HG02943 (cell line): Measurements from ENCODE around the gene GLP1R.
"Not testable (repeated sequence)": the region's sequence is repeated elsewhere in the genome, so short reads cannot be mapped to it uniquely, and the experiment has no call there.

Source experiments
- ATAC-seq: cut with Tn5 transposase; IDR thresholded peaks from one replicate; pipeline ENCODE4 v1.9.1; 2021; ENCODE audit warnings: mild to moderate bottlenecking, low read depth, moderate library complexity; ENCODE audit not compliant: unreplicated experiment

GLP1R gene

GRCh38 chr6:39114388-39114703 lies 65.8 kb downstream of the GLP1R start:
- peak; percentile 20 for ATAC-seq

- ATAC-seq: peak; percentile 93
These were observed 66.4 kb downstream of the GLP1R start, which contains the start of gene SAYSD1 for GRCh38 chr6:39114704-39115599. Gene SAYSD1, minus strand, starts transcription at chr6:39115186. Its CDS starts 97 bp downstream, at chr6:39115089.

GRCh38 chr6:39118921-39119320 lies 70.3 kb downstream of the GLP1R start:
- ATAC-seq: no peak

GRCh38 chr6:39124114-39124513 lies 75.5 kb downstream of the GLP1R start:
- ATAC-seq: no peak

- ATAC-seq: no peak
These were observed 79.5 kb downstream of the GLP1R start for GRCh38 chr6:39128106-39128505.

- ATAC-seq: no peak
These were observed 80.3 kb downstream of the GLP1R start for GRCh38 chr6:39128832-39129231.

DNA sequence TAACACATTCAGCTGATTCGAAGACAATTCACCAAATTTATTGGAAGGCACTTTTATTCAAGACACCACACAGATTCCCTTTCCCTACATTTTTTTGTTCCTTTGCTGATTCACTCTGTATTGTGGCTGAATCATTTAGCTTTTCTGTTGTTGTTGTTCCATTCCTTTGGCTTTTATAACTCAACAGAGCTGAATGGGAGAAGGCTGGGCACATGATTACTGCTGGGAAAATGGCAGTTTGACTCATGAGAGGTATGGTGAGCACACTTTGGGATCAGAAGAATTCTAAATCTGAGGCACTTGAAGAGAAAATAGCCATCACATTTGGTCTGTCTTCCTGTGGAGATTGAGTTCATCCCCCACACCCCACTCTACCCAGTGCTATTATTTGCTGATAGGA lies 82.1 kb downstream of the GLP1R start:
- ATAC-seq: no peak

DNA sequence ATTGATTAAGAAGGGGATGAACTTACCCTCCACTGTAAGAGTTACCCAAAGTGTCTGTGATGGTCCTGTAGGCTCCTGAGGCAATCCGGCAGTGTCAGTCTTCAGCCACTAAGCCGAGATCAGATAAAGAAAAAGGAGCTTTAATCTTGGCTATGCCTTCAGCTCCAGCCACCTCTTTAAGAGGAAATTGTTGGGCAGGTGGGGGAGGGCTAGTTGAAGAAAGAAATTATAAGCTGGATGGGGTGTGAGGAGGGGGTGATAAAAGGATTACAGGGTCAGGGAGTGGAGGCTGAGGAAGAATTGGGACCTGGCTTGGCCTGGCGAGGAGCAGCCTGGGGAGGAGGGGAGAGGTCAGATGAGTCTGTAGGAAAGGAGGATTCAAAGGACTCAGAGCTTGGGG lies 86.2 kb downstream of the GLP1R start:
- not testable (repeated sequence) for ATAC-seq

DNA sequence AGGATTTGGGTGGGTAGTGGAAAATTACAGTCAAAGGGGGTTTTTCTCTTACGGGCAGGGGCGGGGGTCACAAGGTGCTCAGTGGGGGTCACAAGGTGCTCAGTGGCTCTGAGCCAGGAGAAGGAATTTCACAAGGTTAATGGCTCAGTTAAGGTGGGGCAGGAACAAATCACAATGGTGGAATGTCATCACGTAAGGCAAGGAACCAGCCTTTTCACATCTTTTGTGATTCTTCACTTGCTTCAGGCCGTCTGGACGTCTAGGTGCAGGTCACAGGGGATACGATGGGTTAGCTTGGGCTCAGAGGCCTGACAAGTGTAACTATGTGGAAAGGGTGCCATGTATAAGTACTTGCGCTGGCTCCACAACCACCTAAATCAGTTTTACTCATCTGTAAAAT lies 87.6 kb downstream of the GLP1R start:
- not testable (repeated sequence) for ATAC-seq

GRCh38 chr6:39137245-39137644 lies 88.7 kb downstream of the GLP1R start:
- no peak for ATAC-seq
